ENCODE data around the gene BEGAIN. TPM values are rescaled to one million over a fixed set of nuclear protein-coding genes. Genes with fewer than 3 reads are reported as not detected.

BEGAIN gene
- total and polyA plus RNA-seq, 2 of the 8 experiments (the other 6 are each of a cell fraction or from before 2014, with no cell fraction given), result 2.9 to 3.0 TPM

GRCh38 chr14:100618763-100619320 is 31.6 kb upstream of the BEGAIN start (continued):
- TF ChIP-seq NRF1 (IDR thresholded peaks at IDR 0.05; ENCODE audit: low read depth, low read length), result no peak
- TF ChIP-seq CBX5 (IDR thresholded peaks at IDR 0.05; ENCODE audit: low read depth, low read length), result no peak

Data from H1 (cell line).